Brain microvascular endothelial cell (primary cell): ENCODE measurements around the gene FBRSL1.

Experiments used
- DNase-seq: peaks from one replicate; pipeline ENCODE4 v3.0.0-alpha.2; 2020
- H3K27ac ChIP-seq: fragments of 250-450 bp; sonication (Bioruptor Pico); 2 replicates; pipeline ENCODE4 v1.5.1; 2020; ENCODE audit warnings: mild to moderate bottlenecking, moderate library complexity
- H3K27me3 ChIP-seq: fragments of 250-450 bp; sonication (Bioruptor Pico); replicated peaks from 2 replicates; pipeline ENCODE4 v1.5.1; 2020; ENCODE audit warnings: mild to moderate bottlenecking
- H3K36me3 ChIP-seq: fragments of 250-450 bp; sonication (Bioruptor Pico); replicated peaks from 2 replicates; pipeline ENCODE4 v1.5.1; 2020; ENCODE audit warnings: mild to moderate bottlenecking
- H3K4me3 ChIP-seq: 2 replicates; pipeline ENCODE4 v1.5.1; 2011; ENCODE audit warnings: low read depth, mild to moderate bottlenecking, control low read depth, low read length, moderate library complexity
- in situ Hi-C: cut with HindIII; loops from 2 replicates; pipeline ENCODE4 v1.10.0; 2017; ENCODE audit warnings: low sequenced_read_pairs, low pct_ligation_motif_present
- TF ChIP-seq, protein P1 (sequence below): IDR thresholded peaks from 2 replicates; pipeline ENCODE4 v1.5.1; 2011; ENCODE audit warnings: low read depth, mild to moderate bottlenecking, moderate library complexity, low read length, control low read depth, inconsistent platforms; ENCODE audit errors: missing control alignments

The FBRSL1 gene

DNA sequence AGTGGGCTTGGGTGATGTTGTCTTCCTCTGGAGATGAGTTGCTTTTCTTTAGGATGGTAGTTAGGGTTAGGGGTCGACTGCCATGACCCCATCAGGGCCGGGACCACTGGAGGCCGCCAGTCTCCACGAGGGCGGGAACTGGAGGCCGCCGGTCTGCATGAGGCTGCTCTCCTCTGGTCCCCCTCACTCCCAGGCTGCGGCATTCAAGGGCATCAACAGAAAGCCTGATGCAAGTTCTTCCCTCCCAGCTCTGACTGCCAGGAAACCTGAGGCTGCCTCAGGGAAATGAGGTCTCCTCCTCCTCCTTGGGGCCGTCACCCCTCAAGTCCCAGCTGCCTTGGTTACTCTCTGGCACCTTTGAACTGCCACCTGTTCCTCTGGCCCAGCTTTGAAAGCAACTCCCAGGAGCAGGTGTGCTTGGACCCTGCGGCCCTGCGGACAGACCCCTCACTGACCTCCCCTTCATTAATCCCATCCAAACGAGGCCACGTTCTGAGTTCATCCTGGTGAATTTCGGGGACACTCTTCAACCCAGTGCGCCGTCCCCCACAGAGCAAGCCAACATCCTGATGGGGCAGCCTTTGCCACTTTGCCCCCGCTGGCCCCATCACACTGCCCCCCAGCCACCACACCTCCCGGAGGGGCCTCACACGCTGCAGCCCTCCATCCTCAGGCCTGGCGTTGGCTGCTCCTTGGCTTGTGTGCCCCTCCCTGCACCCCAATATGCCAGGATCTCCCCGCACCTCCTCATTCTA, 37.2 kb upstream of the FBRSL1 start:
- Histone ChIP-seq H3K27me3 (peaks cover 23% of the 10 kb centered on the region), H3K4me3 (no peak overlapping the region), H3K27ac (no peak overlapping the region), H3K36me3 (no peaks in the 10 kb centered on the region)
- TF ChIP-seq, protein P1, sequence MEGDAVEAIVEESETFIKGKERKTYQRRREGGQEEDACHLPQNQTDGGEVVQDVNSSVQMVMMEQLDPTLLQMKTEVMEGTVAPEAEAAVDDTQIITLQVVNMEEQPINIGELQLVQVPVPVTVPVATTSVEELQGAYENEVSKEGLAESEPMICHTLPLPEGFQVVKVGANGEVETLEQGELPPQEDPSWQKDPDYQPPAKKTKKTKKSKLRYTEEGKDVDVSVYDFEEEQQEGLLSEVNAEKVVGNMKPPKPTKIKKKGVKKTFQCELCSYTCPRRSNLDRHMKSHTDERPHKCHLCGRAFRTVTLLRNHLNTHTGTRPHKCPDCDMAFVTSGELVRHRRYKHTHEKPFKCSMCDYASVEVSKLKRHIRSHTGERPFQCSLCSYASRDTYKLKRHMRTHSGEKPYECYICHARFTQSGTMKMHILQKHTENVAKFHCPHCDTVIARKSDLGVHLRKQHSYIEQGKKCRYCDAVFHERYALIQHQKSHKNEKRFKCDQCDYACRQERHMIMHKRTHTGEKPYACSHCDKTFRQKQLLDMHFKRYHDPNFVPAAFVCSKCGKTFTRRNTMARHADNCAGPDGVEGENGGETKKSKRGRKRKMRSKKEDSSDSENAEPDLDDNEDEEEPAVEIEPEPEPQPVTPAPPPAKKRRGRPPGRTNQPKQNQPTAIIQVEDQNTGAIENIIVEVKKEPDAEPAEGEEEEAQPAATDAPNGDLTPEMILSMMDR: no peak
- no peak for DNase-seq
- in situ Hi-C loops: no loop called here

- Histone ChIP-seq H3K27ac (no peak overlapping the region), H3K4me3 (no peak overlapping the region), H3K36me3 (no peaks in the 10 kb centered on the region), H3K27me3 (peaks cover 23% of the 10 kb centered on the region)
- in situ Hi-C loops: no loop called here
- TF ChIP-seq, protein P1: no peak
- no peak for DNase-seq
Measured at GRCh38 chr12:132453361-132454192, 36.4 kb upstream of the FBRSL1 start.

GRCh38 chr12:132454193-132454932, 35.6 kb upstream of the FBRSL1 start:
- no peak overlapping the region for H3K4me3 ChIP-seq
- no peaks in the 10 kb centered on the region for H3K36me3 ChIP-seq
- in situ Hi-C loops: no loop called here
- peaks cover 23% of the 10 kb centered on the region for H3K27me3 ChIP-seq
- no peak overlapping the region for H3K27ac ChIP-seq
- TF ChIP-seq, protein P1: no peak
- DNase-seq: no peak

- in situ Hi-C loops: no loop called here
Measured at GRCh38 chr12:132454933-132455418, 35.0 kb upstream of the FBRSL1 start.

GRCh38 chr12:132455565-132455964, 34.4 kb upstream of the FBRSL1 start:
- peaks cover 21% of the 10 kb centered on the region for H3K27me3 ChIP-seq
- TF ChIP-seq, protein P1: no peak
- in situ Hi-C loops: no loop called here

More at GRCh38 chr12:132454933-132455418, 35.0 kb upstream of the FBRSL1 start:
- no peak overlapping the region for H3K27ac ChIP-seq
- TF ChIP-seq, protein P1: no peak
- no peaks in the 10 kb centered on the region for H3K36me3 ChIP-seq
- no peak for DNase-seq
- H3K4me3 ChIP-seq: no peak overlapping the region
- H3K27me3 ChIP-seq: peaks cover 22% of the 10 kb centered on the region

More at GRCh38 chr12:132455565-132455964, 34.4 kb upstream of the FBRSL1 start:
- Histone ChIP-seq H3K4me3 (no peak overlapping the region), H3K27ac (no peak overlapping the region), H3K36me3 (no peaks in the 10 kb centered on the region)
- no peak for DNase-seq
